NCI-H1092 (cell line): Measurements from ENCODE around the gene TIMM44.
"Not testable (repeated sequence)": the region's sequence is repeated elsewhere in the genome, so short reads cannot be mapped to it uniquely, and the experiment has no call there.

Source experiments
- DNase-seq: peaks from one replicate; lab custom pipeline; 2025; lab: John Stamatoyannopoulos, UW

The TIMM44 gene

DNA sequence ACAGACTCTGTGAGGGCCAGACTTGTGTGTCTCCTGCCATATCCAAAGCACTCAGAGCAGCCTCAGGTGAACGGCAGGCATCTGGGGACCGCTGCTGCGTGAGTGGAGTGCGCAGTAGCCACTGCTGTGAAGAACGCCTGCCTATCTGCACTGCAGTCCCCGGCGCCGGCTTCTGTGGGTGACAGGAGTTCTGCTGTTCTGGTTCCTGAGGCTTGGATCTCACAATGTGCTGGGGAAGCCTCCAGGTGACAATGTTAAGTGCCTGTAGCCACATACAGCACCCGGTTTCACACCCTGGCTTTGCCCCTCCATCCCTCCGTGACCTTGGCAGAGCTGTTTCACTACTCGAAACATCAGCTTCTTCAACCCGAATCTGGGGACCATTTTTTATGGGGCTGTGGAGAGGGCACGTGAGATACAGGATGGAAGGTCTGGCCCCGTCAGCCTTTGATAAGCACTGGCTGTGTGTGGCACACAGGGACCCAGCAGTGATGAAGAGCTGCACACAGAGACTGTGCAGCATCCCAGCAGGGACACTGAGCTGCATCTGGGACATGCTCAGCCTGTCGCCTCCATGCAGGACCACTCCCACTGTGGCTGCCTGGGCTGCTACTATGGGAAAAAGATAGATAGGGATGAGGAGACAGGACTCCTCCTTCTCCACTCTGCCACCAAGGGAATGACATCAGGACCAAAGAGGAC, 33.7 kb upstream of the TIMM44 start:
- DNase-seq: no peak

DNA sequence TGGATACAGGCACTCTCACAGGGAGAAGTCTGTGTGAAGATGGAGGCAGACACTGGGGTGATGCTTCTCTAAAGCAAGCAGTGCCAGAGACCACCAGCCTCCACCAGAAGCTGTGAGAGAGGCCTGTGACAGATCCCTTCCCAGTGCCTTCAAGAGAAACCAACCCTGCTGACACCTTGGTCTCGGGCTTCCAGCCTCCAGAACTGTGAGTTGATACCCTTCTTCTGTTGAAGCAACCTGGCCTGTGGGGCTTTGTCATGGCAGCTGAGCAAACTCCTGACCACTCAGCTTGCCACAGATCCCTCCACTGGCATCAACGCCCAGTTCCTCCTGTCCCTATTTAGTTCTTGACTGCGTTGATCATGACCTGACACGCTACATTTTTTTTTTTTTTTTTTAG, 33.0 kb upstream of the TIMM44 start:
- no peak for DNase-seq

DNA sequence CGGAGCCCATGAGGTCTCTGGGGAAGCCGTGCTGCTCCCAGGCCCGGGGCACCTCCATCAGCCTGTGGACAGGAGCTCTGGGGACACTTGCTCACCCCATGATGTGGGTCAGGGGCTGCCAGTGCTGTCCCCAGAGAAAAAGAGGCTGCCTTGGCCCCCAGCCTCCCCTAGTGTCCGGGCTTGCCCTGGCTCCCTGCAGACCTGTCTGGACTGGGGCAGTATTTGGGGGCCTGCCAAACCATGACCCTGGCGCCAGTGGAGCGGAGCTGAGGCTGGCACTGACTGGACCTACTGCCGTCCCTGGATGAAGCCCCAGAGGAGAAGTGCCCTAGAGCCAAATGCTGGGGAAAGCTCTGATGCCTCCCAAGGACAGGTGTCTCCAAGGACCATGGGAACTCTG, 31.6 kb upstream of the TIMM44 start:
- no peak for DNase-seq

DNA sequence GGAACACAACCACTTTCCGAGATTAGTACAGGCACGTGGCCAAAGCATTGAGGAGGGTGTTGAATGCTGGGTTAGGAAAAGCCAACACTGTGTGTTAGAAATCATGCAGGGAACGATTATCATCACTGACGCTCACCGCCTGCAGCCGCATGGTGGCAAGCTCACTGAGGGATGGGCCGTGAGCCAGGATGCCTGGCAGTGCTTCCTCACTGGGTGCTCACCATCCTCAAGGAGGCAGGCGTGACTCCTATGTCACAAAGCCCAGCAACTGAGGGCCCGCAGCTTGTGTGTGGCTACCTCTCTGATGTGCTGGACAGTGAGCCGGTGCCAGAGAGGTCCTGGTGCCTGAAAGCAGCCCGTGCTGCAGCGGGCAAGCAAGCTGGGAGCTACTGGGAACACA, 30.4 kb upstream of the TIMM44 start:
- DNase-seq: no peak

DNA sequence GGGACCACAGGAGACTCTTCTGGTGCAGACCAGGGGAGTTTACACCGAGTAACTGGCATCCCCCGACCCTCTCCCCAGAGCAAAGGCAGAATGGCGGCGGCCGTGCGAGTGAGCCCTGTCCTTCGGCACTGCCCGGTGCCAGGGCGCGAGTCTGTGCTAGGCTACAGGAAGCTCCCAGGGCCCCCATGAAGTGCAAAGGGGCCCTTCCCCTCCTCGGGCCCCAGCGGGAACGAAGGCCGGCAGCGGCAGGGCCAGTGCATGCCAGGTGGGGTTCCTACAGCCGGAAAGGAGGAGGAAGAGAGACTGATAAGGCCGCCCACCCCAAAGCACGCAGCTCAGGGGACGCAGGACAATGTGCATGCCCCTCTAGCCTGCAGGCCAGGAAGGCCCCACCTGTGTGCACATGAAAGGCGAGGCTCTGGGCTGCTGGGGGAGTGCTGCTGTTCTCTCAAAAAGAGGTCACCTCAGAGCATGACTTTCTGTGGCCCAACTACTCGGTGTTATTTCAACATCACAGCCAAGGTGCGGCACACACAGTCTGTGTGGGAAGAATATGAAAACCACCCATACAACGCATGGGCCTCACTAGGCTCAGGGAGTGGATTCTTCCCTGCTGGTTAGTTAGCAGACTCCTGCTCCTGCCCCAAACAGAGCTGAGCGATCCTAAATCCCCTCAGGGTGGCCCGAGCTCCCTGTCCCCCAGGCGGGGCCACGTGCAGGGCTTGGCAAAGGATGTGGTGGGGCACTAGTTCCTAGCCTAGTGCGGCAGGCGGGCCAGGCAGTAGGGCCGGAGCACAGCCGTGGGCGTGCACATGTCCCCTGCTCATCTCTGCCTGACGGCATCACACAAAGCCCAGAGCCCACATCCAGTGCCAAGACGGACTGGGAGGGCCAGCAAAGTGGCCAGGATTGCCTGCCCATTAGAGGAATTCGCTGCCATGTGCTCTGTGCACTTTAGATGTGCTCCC, 28.4 kb upstream of the TIMM44 start:
- no peak for DNase-seq

DNA sequence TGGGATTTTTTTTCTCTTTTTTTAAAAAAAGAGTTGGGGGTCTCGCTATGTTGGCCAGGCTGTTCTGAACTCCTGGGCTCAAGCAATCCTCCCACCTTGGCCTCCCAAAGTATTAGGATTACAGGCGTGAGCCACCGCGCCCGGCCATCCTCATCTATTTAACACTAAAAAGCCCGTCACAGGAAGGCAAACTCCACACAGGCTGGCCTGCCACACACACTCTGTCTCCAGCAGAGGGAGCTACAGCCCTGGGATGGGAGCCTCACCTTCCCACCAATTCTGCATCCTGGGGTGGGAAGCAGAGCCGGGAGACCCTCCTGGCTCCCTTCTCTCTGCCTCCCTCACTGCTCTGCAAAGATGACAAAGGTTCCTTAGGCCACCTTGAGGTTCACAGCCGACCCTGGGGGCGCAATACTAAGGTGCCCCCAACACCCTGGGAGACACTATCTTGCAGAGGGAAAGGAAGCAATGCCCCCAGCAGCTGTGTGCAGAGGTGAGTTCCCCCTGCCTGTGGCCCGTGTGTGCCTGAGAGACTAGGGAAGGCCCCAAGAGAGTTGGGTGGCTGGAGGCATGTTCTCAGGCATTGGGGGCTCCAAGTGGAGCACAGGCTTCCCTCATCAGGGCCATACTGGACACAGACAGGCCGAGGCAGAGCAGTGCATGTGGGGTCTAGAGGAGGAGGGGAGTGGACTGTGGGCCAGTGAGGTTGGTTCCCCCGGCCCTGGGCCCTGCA, 27.4 kb upstream of the TIMM44 start:
- DNase-seq: no peak

GRCh38 chr19:7969555-7969939, 26.1 kb upstream of the TIMM44 start:
- no peak for DNase-seq

GRCh38 chr19:7968796-7969554, 25.5 kb upstream of the TIMM44 start:
- DNase-seq: no peak

- no peak for DNase-seq
Measured at GRCh38 chr19:7968008-7968795, 24.7 kb upstream of the TIMM44 start.

- DNase-seq: no peak
Measured at GRCh38 chr19:7965921-7966665, 22.6 kb upstream of the TIMM44 start.

DNA sequence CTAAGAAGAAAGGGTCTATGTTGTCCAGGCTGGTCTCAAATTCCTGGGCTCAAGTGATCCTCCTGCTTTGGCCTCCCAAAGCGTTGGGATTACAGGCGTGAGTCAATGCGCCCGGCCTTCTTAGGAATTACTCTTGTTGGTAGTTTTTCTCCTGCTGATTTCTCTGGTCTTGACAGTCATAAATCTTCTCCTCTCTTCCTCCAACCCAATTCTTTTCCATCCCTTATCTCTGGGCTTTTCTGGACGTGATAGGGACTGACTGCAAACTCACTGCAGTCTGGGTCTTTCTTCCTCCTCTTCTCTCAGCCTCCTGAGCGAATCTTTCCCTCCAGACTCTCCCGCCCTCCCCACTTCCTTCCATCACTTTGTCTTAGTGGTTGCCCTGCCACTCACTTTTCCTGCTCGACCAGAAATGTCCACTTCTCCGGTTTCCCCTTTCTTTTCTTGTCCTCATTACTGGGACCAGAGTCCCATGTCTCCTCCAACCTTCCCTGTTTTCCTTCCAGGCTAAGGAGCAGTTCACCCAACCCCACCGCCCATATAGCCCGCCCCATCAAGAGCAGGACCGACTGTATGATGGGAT, 21.9 kb upstream of the TIMM44 start:
- DNase-seq: no peak

GRCh38 chr19:7963566-7963965, 20.1 kb upstream of the TIMM44 start:
- DNase-seq: no peak

DNA sequence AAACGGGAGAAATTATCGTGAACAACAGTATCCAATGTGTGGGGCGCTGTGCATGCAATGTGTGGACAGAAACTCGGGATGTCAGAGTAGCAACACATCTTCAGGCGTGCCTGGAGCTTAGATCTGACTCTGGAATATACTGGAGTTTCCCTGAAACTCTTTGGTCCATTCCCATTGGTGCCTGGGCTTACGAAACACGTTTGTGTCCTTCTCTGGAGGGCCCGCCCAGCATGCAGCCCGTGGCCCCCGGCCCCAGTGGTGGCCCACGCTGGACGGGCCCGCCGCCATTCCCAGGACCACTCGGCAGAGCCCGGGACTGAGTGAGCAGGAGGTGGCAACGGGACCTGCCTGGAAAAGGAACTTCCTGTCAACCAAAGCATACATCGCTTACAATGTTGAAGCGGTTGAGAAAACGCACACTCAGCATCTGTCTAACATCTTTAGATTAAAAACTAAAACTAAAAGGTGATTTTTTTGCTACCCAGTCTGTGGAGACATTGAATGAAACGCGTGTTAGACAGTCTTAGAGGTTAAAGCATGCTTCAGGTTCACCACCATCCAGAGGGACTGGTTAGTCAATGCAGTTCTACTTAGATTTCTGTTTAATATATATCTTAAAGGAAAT, 19.3 kb upstream of the TIMM44 start:
- DNase-seq: no peak

DNA sequence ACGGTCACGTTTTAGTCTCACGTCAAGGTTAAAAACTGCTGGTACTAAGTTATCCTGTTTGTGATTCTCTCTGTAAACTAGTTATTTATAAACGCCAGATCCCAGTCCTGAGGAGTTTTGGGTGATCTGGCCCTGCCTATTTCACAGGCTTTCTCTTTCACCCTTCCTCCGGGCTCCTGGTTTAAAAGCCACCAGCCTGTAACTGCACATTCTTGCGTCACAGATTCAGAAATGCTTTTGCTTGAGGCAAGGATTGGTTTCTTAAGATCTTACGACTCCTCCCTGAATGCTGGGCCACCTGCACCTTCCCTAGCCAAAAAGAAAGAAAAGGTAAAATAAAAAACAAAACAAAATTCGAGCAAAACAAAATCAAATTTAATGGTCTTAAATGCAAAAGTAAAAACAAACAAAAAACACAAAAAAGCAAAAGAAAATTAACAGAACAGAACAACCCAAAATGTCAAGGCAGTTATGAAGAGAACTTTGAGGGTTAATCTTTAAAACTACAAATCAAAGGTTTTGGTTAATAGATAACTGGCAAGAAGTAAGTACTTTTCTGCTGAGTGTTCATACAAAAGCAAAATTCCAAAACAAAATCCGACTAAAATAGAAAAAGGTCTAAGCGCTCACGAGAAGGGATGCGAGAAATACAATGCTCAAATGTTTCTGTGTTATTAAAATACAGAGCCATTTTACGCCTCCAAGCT, 18.6 kb upstream of the TIMM44 start:
- no peak for DNase-seq

DNA sequence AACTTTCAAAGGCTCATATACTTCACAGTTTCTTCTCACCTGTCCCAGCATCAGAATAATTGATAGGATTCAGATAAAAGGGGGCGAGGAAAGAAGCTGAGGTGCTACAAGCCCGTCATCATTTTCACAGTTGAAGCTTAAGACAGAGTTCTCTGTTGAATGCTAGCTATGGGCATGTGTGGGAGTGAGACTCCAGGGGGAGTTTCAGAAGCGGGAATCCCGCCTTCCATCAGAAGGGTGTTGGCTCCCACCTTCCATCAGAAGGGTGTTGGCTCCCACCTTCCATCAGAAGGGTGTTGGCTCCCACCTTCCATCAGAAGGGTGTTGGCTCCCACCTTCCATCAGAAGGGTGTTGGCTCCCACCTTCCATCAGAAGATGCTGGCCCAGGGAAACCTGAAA, 17.6 kb upstream of the TIMM44 start:
- not testable (repeated sequence) for DNase-seq

DNA sequence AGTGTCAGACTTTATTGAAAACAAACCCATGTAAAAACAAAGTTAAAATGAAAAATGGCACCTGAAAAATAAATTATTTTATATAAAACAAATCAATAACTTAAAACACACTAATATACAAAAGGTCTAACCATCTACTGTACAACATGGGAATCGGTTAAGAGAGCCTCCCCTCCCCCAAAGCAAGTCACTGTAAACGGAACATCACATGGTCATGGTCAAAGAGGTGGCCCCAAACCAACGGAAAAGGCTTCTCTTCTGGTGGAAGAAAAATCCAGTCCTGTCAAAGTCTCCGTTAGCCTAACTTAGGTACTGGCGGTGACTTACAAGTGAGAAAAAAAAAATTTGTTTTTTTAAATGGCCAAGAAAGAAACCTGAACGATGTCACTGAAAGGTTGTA, 15.7 kb upstream of the TIMM44 start:
- no peak for DNase-seq

DNA sequence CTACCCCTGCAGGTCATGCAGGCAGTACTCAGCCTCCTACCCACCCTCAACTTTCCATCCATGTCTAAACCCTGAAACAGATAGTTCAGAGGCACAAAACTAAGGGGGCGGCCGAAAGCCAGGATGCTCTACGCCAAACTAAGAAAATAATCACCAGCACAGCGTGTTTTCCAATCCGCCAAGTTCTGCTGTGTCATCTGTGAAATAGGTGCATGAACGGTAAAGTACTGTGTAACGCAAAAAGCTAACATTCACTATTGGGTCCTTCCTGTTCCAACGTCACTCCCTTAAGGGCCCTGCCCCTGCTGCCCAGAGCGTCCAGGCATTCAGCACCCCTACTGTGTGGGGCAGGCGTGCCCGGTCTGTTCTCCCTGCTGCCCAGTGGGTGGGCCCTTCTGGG, 12.2 kb upstream of the TIMM44 start:
- no peak for DNase-seq

GRCh38 chr19:7953576-7953975, 10.1 kb upstream of the TIMM44 start:
- DNase-seq: no peak

- DNase-seq: no peak
Measured at GRCh38 chr19:7953060-7953459, 9.6 kb upstream of the TIMM44 start.
